ENCODE results near the gene CFAP65. TPM values are rescaled to one million over a fixed set of nuclear protein-coding genes. Genes with fewer than 3 reads are reported as not detected.
A peak's percentile ranks its signal among the peaks of the same experiment; 100 is the strongest.

CFAP65 gene
- total RNA-seq, 1 donor from 2014 or later: not detected

- H3K4me1 Mint-ChIP-seq (ENCODE audit: unreplicated experiment): no peaks in the 10 kb centered on the region
- TF ChIP-seq CTCF (IDR thresholded peaks at IDR 0.05): no peak
- H3K4me3 Mint-ChIP-seq (ENCODE audit: unreplicated experiment): no peak overlapping the region
- no peak for DNase-seq (ENCODE audit: extremely low spot score, unreplicated experiment)
- peaks cover 34% of the 10 kb centered on the region for H3K27me3 Mint-ChIP-seq (ENCODE audit: unreplicated experiment)
- no peak overlapping the region for H3K27ac Mint-ChIP-seq (ENCODE audit: unreplicated experiment)
- H3K9me3 Mint-ChIP-seq (ENCODE audit: unreplicated experiment): no peaks in the 10 kb centered on the region
- no peaks in the 10 kb centered on the region for H3K36me3 Mint-ChIP-seq (ENCODE audit: unreplicated experiment)
Measured at GRCh38 chr2:219018286-219018685, 23.0 kb downstream of the CFAP65 start.

GRCh38 chr2:219017201-219017931 is 23.9 kb downstream of the CFAP65 start:
- no peak for TF ChIP-seq CTCF (IDR thresholded peaks at IDR 0.05)
- no peak overlapping the region for H3K27ac Mint-ChIP-seq (ENCODE audit: unreplicated experiment)
- H3K27me3 Mint-ChIP-seq (ENCODE audit: unreplicated experiment): peaks cover 38% of the 10 kb centered on the region
- H3K36me3 Mint-ChIP-seq (ENCODE audit: unreplicated experiment): no peaks in the 10 kb centered on the region
- no peak overlapping the region for H3K4me3 Mint-ChIP-seq (ENCODE audit: unreplicated experiment)
- no peak for DNase-seq (ENCODE audit: extremely low spot score, unreplicated experiment)
- H3K9me3 Mint-ChIP-seq (ENCODE audit: unreplicated experiment): no peaks in the 10 kb centered on the region
- no peaks in the 10 kb centered on the region for H3K4me1 Mint-ChIP-seq (ENCODE audit: unreplicated experiment)

GRCh38 chr2:219016721-219017120 is 24.6 kb downstream of the CFAP65 start:
- H3K4me1 Mint-ChIP-seq (ENCODE audit: unreplicated experiment): no peaks in the 10 kb centered on the region

GRCh38 chr2:219010873-219011272 is 30.4 kb downstream of the CFAP65 start:
- Mint-ChIP-seq H3K4me1 (ENCODE audit: unreplicated experiment) (no peaks in the 10 kb centered on the region), H3K27me3 (ENCODE audit: unreplicated experiment) (peaks cover 25% of the 10 kb centered on the region), H3K36me3 (ENCODE audit: unreplicated experiment) (no peaks in the 10 kb centered on the region), H3K27ac (ENCODE audit: unreplicated experiment) (no peak overlapping the region), H3K9me3 (ENCODE audit: unreplicated experiment) (no peaks in the 10 kb centered on the region), H3K4me3 (ENCODE audit: unreplicated experiment) (no peak overlapping the region)
- no peak for TF ChIP-seq CTCF (IDR thresholded peaks at IDR 0.05)
- DNase-seq (ENCODE audit: extremely low spot score, unreplicated experiment): no peak

More at GRCh38 chr2:219016721-219017120, 24.6 kb downstream of the CFAP65 start:
- Mint-ChIP-seq H3K27ac (ENCODE audit: unreplicated experiment) (no peak overlapping the region), H3K4me3 (ENCODE audit: unreplicated experiment) (no peak overlapping the region), H3K9me3 (ENCODE audit: unreplicated experiment) (no peaks in the 10 kb centered on the region), H3K27me3 (ENCODE audit: unreplicated experiment) (peaks cover 40% of the 10 kb centered on the region), H3K36me3 (ENCODE audit: unreplicated experiment) (no peaks in the 10 kb centered on the region)
- DNase-seq (ENCODE audit: extremely low spot score, unreplicated experiment): no peak
- TF ChIP-seq CTCF (IDR thresholded peaks at IDR 0.05): no peak

GRCh38 chr2:219010162-219010756 is 31.1 kb downstream of the CFAP65 start:
- no peak for DNase-seq (ENCODE audit: extremely low spot score, unreplicated experiment)
- no peaks in the 10 kb centered on the region for H3K9me3 Mint-ChIP-seq (ENCODE audit: unreplicated experiment)
- peaks cover 31% of the 10 kb centered on the region for H3K27me3 Mint-ChIP-seq (ENCODE audit: unreplicated experiment)
- no peaks in the 10 kb centered on the region for H3K4me1 Mint-ChIP-seq (ENCODE audit: unreplicated experiment)
- no peak overlapping the region for H3K27ac Mint-ChIP-seq (ENCODE audit: unreplicated experiment)
- no peak overlapping the region for H3K4me3 Mint-ChIP-seq (ENCODE audit: unreplicated experiment)
- peak; percentile 37 for TF ChIP-seq CTCF (IDR thresholded peaks at IDR 0.05)
- no peaks in the 10 kb centered on the region for H3K36me3 Mint-ChIP-seq (ENCODE audit: unreplicated experiment)
